Small intestine (tissue), 7 donors: Measurements from ENCODE around the gene MZT2B. TPM values are rescaled to one million over a fixed set of nuclear protein-coding genes. Genes with fewer than 3 reads are reported as not detected.
"Not testable (repeated sequence)": the region's sequence is repeated elsewhere in the genome, so short reads cannot be mapped to it uniquely, and the experiment has no call there.

ENCODE experiments used
- DNase-seq, 2 donors: peaks; one replicate each; pipeline versions ENCODE4 v3.0.0 to v3.0.0-alpha.2; 2013
- FAIRE-seq: peaks from 2 replicates; lab custom pipeline; 2012; peaks lifted over from hg19 to GRCh38; lab: Jason Lieb, UNC
- H3K27ac ChIP-seq, 3 donors: one replicate each; pipeline ENCODE4 v1.5.1; 2013; ENCODE audit warnings: low read length in 2 of 3, mild to moderate bottlenecking in 2 of 3, control low read depth in 1 of 3, inconsistent platforms in 1 of 3, low read depth in 1 of 3, moderate library complexity in 1 of 3
- H3K27me3 ChIP-seq, 3 donors: one replicate each; pipeline ENCODE4 v1.6.1; 2013; ENCODE audit warnings: low read length in 3 of 3, inconsistent platforms in 1 of 3; ENCODE audit not compliant: control insufficient read depth in 3 of 3, insufficient read depth in 3 of 3
- H3K36me3 ChIP-seq, 3 donors: one replicate each; pipeline ENCODE4 v1.6.1; 2013; ENCODE audit warnings: low read length in 3 of 3, inconsistent platforms in 1 of 3, low read depth in 1 of 3, mild to moderate bottlenecking in 1 of 3, moderate library complexity in 1 of 3; ENCODE audit not compliant: control insufficient read depth in 3 of 3, insufficient read depth in 2 of 3
- H3K4me1 ChIP-seq, 3 donors: one replicate each; pipeline ENCODE4 v1.6.1; 2013; ENCODE audit warnings: low read length in 2 of 3, inconsistent platforms in 1 of 3, low read depth in 1 of 3, mild to moderate bottlenecking in 1 of 3, moderate library complexity in 1 of 3; ENCODE audit not compliant: control insufficient read depth in 3 of 3, insufficient read depth in 2 of 3
- H3K4me3 ChIP-seq, 3 donors: one replicate each; pipeline ENCODE4 v1.5.1; 2013; ENCODE audit warnings: low read length in 3 of 3, control low read depth in 1 of 3, inconsistent platforms in 1 of 3, low read depth in 1 of 3, mild to moderate bottlenecking in 1 of 3, moderate library complexity in 1 of 3
- H3K9me3 ChIP-seq, 2 donors: one replicate each; pipeline ENCODE4 v1.6.1; 2013; ENCODE audit warnings: low read depth in 1 of 2, low read length in 1 of 2; ENCODE audit not compliant: control insufficient read depth in 2 of 2, insufficient read depth in 1 of 2
- WGBS, 3 donors: extraction: QIAGEN DNeasy Blood & Tissue Kit; methylation state at CpG; one replicate each; pipeline ENCODE4 v1.1.7; 2013; 5-methylcytosine and 5-hydroxymethylcytosine counted together
- polyA plus RNA-seq, 4 donors: library from polyadenylated mRNA; stranded (reverse) in 3 of 4; unstranded in 1 of 4; fragments of 200-250 nt in 3 of 4; fragments of 120-200 nt in 1 of 4; gene quantifications; one replicate each; pipeline versions ENCODE4 v1.2.1 to v1.2.3, GENCODE V29; 2013
- donor health status: healthy with polysubstance abuse.
- donor health status: control.
- donor health status: control.
- donor health status: Bipolar disorder and iron deficiency.
- donor health status: healthy.

The MZT2B gene
- polyA plus RNA-seq, 4 donors: 161 to 317 (median 245) TPM

DNA sequence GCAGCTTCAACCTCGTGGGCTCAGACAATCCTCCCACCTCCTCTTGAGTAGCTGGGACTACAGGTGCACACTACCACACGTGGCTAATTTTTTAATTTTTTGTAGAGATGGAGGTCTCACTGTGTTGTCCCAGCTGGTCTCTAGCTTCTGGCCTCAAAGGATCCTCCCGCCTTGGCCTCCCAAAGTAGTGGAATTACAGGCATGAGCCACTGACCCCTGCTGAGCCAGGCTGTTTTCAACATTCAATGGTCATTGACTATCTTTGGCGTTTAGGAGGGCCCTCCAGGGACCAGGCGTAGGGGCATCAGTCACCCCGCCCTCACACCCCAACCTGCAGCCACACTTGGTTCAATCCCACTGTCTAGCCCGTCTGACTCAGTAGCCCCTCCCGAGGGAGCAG lies 5.2 kb downstream of the MZT2B start:
- 70 to 78% (median 78%) methylated on average over 7 to 8 of the region's 8 CpGs for WGBS, 3 donors
- peaks cover 0 to 14% (median 3%) of the 10 kb centered on the region in 3 donors for H3K4me1 ChIP-seq
- FAIRE-seq: no peak
- no peaks in the 10 kb centered on the region for H3K27me3 ChIP-seq
- no peaks in the 10 kb centered on the region for H3K9me3 ChIP-seq
- H3K36me3 ChIP-seq: peaks cover 0 to 43% (median 0%) of the 10 kb centered on the region in 3 donors
- H3K4me3 ChIP-seq: no peak overlapping the region
- DNase-seq: no peak
- no peak overlapping the region for H3K27ac ChIP-seq

DNA sequence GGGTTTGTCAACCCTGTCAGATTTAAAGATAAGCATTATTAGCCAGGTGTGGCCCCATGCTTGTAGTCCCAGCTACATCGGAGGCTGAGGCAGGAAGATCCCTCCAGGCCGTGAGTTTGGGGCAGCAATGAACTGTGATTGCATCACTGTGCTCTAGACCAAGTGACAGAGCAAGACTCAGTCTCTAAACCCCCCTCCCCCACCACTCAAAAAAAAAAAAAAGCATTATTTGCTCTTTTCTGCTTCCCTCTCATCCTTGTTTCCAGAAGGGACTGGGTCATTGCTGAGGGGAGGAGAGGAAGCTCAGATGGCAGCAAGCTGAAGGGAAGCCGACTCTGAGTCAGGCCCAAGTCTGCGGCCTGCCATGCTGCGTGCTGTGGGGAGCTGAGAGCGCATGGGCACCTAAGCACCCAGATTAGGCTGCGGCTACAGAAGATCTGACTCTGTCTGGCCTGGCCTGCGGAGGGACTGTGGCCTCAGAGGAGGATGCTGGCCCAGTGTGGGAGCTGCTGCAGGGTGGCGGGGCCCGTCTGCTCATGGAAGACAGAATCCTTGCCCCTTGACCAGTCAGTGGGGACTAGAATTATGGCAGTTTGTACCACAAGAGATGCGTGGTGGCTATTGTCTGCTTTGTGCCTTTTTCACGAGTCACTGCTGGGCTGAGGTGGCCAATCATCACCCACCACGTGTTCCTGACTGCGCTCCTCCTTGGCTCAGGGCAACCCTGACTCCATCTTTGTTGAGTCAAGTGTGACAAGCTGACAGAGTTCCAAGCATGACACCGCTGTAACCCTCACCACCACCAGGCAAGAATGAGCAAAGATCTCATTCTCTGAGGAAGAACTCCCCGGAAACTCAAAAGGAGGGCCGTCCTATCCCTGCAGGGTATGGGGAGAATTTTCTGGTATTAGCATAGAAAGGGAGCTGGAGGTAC lies 6.1 kb downstream of the MZT2B start:
- 91 to 92% (median 91%) methylated on average over 17 of the region's 17 CpGs for WGBS, 3 donors

DNA sequence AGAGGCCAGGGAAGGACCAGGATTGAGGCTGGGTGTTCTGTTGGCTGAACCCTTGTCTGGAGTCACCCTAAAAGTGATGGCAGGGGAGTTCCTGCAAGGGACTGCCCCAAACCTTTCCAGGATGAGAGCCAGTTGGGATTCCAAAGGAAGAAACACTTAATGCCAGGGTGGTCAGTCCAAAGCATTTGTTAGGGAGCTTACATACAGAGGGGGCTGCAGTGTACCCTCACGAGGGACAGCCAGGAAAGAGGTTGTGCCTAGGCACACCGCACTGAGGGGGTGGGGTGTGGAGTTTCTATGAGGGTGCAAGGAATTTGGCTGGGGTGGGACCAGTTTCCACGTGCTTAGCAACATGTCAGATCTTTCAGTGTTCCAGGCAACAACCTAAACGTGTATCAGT lies 6.9 kb downstream of the MZT2B start:
- not testable (repeated sequence) for H3K4me1 ChIP-seq, H3K27me3 ChIP-seq, H3K4me3 ChIP-seq, H3K27ac ChIP-seq, DNase-seq, FAIRE-seq, H3K9me3 ChIP-seq
- WGBS, 3 donors: 79 to 91% (median 83%) methylated on average over 3 to 4 of the region's 4 CpGs
- H3K36me3 ChIP-seq: peaks cover 0 to 38% (median 0%) of the 10 kb centered on the region in 3 donors

More for the DNA sequence above, 6.1 kb downstream of the MZT2B start:
- not testable (repeated sequence) for H3K9me3 ChIP-seq, DNase-seq, H3K27me3 ChIP-seq, H3K4me3 ChIP-seq, FAIRE-seq, H3K27ac ChIP-seq
- Histone ChIP-seq H3K36me3 (peaks cover 0 to 43% (median 0%) of the 10 kb centered on the region in 3 donors), H3K4me1 (peaks cover 0 to 14% (median 0%) of the 10 kb centered on the region in 3 donors)

DNA sequence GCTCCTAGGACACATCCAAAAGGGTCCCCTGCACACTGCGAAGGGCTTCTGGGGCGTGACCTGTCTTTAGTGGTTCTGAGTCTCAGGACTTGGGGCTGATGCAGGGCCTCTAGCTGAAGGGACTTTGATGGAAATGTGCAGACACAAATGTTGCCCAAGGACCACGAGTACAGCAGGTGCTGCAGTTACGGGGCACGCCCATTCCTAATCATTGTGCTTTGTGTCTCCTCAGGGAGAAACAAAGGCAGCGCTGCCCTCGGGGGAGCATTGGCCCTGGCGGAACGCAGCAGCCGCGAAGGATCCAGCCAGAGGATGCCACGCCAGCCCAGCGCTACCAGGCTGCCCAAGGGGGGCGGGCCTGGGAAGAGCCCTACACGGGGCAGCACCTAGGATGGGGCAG lies 8.2 kb downstream of the MZT2B start:
- H3K36me3 ChIP-seq: peaks cover 0 to 29% (median 0%) of the 10 kb centered on the region in 3 donors
- WGBS, 3 donors: 76 to 91% (median 86%) methylated on average over 15 of the region's 15 CpGs
- DNase-seq: no peak
- no peaks in the 10 kb centered on the region for H3K27me3 ChIP-seq
- no peak overlapping the region for H3K27ac ChIP-seq
- no peak overlapping the region for H3K4me3 ChIP-seq
- FAIRE-seq: no peak
- H3K9me3 ChIP-seq: no peaks in the 10 kb centered on the region
- H3K4me1 ChIP-seq: no peaks in the 10 kb centered on the region

DNA sequence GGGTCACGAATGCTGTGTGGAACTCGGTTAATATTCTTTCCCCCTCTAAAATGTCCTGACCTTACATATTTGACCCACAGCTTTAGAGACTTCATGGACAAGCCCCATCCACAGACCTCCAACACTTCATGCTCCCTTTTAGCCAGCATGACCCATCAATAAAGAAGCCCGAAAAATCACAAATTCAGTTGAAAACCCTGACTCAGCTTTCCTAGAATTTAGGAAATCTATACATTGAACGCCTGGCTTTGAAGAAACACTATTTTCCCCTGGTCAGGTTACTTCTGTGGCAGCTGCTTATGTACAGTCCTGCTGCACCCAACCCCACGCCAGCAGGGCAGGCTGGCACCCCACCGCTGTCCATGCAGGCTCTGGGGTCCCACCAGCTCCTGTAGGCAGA lies 9.3 kb downstream of the MZT2B start:
- DNase-seq, H3K4me3 ChIP-seq, H3K27me3 ChIP-seq, H3K27ac ChIP-seq, H3K9me3 ChIP-seq, FAIRE-seq, H3K4me1 ChIP-seq: not testable (repeated sequence)
- peaks cover 0 to 23% (median 0%) of the 10 kb centered on the region in 3 donors for H3K36me3 ChIP-seq
- 91 to 95% (median 93%) methylated on average over 6 of the region's 6 CpGs for WGBS, 3 donors

DNA sequence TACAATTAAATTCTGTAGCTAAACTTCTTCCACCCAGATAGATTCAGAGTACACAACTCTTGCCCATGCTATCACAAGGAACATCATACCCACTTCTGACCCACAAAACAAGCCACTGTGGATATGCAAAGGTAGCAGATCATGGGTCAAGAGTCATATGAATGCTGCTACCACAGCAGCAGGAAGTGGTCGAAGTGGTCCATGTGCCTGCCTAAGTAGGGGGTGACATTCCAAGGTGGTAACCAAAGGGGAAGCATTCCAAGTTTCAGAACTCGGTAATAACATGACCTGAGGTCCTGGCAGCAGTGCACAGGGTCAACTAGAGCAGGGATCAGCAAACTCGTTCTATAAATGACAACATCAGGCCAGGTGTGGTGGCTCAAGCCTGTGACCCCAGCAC lies 10.4 kb downstream of the MZT2B start:
- not testable (repeated sequence) for DNase-seq, H3K27ac ChIP-seq, H3K27me3 ChIP-seq, H3K9me3 ChIP-seq, H3K4me1 ChIP-seq, FAIRE-seq, H3K4me3 ChIP-seq
- peaks cover 0 to 20% (median 0%) of the 10 kb centered on the region in 3 donors for H3K36me3 ChIP-seq
- 79 to 92% (median 82%) methylated on average over 3 of the region's 3 CpGs for WGBS, 3 donors

DNA sequence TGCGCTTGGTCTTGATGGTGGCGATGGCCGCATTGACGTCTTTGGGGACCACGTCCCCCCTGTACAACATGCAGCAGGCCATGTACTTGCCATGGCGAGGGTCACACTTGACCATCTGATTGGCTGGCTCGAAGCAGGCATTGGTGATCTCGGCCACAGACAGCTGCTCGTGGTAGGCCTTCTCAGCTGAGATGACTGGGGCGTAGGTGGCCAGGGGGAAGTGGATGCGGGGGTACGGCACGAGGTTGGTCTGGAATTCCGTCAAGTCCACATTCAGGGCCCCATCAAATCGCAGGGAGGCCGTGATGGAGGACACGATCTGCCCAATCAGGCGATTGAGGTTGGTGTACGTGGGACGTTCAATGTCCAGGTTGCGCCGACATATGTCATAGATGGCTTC lies 11.8 kb downstream of the MZT2B start:
- not testable (repeated sequence) for H3K4me1 ChIP-seq, H3K27me3 ChIP-seq, H3K9me3 ChIP-seq, FAIRE-seq, H3K27ac ChIP-seq, H3K4me3 ChIP-seq, DNase-seq
- peaks cover 0 to 13% (median 0%) of the 10 kb centered on the region in 3 donors for H3K36me3 ChIP-seq
- 85 to 93% (median 88%) methylated on average over 17 to 22 of the region's 22 CpGs for WGBS, 3 donors

DNA sequence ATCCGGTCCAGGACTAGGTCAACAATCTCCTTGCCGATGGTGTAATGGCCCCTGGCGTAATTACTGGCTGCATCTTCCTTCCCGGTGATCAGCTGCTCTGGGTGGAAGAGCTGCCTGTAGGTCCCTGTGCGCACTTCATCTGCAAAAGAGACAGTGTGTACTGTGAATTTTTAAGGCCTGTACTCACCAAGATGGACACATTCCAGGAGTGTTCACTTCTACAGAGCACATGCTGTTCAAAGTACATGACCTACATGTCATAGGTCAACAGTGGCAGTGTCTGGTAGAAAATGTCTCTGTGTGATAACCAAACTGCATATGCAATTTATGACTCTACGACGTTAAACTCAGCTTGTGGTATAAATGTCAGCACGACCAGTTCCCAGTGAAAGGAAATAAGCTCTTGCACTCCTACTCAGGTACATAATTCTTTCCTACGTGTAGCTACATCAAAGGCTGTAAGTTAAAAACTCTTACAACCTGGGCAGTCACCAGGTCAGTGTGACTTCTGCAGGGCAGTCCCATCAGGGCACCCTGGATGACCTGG lies 13.1 kb downstream of the MZT2B start:
- FAIRE-seq, H3K9me3 ChIP-seq: not testable (repeated sequence)

More for the DNA sequence above, 13.1 kb downstream of the MZT2B start:
- DNase-seq, H3K36me3 ChIP-seq, H3K4me1 ChIP-seq, H3K4me3 ChIP-seq, H3K27me3 ChIP-seq, H3K27ac ChIP-seq: not testable (repeated sequence)
- WGBS, 3 donors: 76 to 79% (median 79%) methylated on average over 8 to 9 of the region's 9 CpGs
